Kidney (tissue), 14 donors: Measurements from ENCODE around the gene NCBP2L. TPM values are rescaled to one million over a fixed set of nuclear protein-coding genes. Genes with fewer than 3 reads are reported as not detected.

Experiments used
- DNase-seq, 5 donors: peaks; one replicate each; pipeline ENCODE4 v3.0.0-alpha.2; 2013 to 2020
- FAIRE-seq: peaks from 2 replicates; lab custom pipeline; 2012; peaks lifted over from hg19 to GRCh38; lab: Jason Lieb, UNC
- H3K27ac ChIP-seq, 2 donors: one replicate each; pipeline ENCODE4 v1.7.0; 2013; ENCODE audit warnings: low read depth in 2 of 2, low read length in 2 of 2, inconsistent platforms in 1 of 2
- H3K27me3 ChIP-seq: one replicate; pipeline ENCODE4 v1.7.1; 2013; ENCODE audit warnings: low read length, inconsistent platforms; ENCODE audit not compliant: control insufficient read depth, insufficient read depth
- H3K36me3 ChIP-seq, 3 donors: one replicate each; pipeline versions ENCODE4 v1.7.0 to v1.7.1; 2013; ENCODE audit warnings: low read length in 3 of 3, control low read depth in 1 of 3, inconsistent platforms in 1 of 3; ENCODE audit not compliant: insufficient read depth in 3 of 3, control insufficient read depth in 2 of 3
- H3K4me1 ChIP-seq, 3 donors: one replicate each; pipeline versions ENCODE4 v1.7.0 to v1.7.1; 2013; ENCODE audit warnings: low read length in 3 of 3, inconsistent platforms in 1 of 3, low read depth in 1 of 3; ENCODE audit not compliant: control insufficient read depth in 2 of 3, insufficient read depth in 2 of 3
- H3K4me3 ChIP-seq, 3 donors: one replicate each; pipeline versions ENCODE4 v1.7.0 to v1.8.1; 2013; ENCODE audit warnings: low read length in 3 of 3, control low read depth in 1 of 3, inconsistent platforms in 1 of 3
- H3K9ac ChIP-seq, 3 donors: one replicate each; pipeline versions ENCODE4 v1.7.0 to v1.7.1; 2013; ENCODE audit warnings: low read length in 3 of 3, control low read depth in 1 of 3, inconsistent platforms in 1 of 3
- H3K9me3 ChIP-seq, 3 donors: one replicate each; pipeline versions ENCODE4 v1.7.0 to v1.7.1; 2013; ENCODE audit warnings: low read length in 3 of 3, control low read depth in 1 of 3, inconsistent platforms in 1 of 3; ENCODE audit not compliant: control insufficient read depth in 2 of 3, insufficient read depth in 1 of 3
- intact Hi-C: fragments of 100-400 bp; cut with DNase I; formaldehyde crosslinking; loops from one replicate; pipeline ENCODE4 v1.11.1; 2022
- polyA plus RNA-seq: library from polyadenylated mRNA; stranded (reverse); fragments of 350-450 nt; fragmentation: Illumina TruSeq; extraction: RNeasy Lipid Tissue Mini Kit (QIAGEN cat#74804); gene quantifications from one replicate; pipeline ENCODE4 v1.2.3, GENCODE V29; 2014; ENCODE audit warnings: low read depth, low replicate concordance; ENCODE audit not compliant: insufficient read depth
- total RNA-seq: library from RNA; stranded (reverse); fragmentation: NEBNext Ultra II Directional; extraction: Animal tissue kit (Norgen Biotek cat#: 25700); gene quantifications from one replicate; pipeline ENCODE4 v1.2.1, GENCODE V29; 2021
- TF ChIP-seq, protein P1 (sequence below): IDR thresholded peaks from 3 replicates; pipeline ENCODE4 v1.5.1; 2012; ENCODE audit warnings: mild to moderate bottlenecking, moderate library complexity, borderline replicate concordance; ENCODE audit not compliant: insufficient read depth; ENCODE audit errors: extremely low read depth
- donor health status: control.
- donor health status: control.
- donor health status: control.
- donor health status: control.
- donor health status: control.
- donor health status: DM: yes; HTN: yes; CAD: no.
- donor health status: Normal renal cell carcinoma (clear cell type).

NCBP2L gene
- total and polyA plus RNA-seq, 2 donors from 2014 or later: not detected

DNA sequence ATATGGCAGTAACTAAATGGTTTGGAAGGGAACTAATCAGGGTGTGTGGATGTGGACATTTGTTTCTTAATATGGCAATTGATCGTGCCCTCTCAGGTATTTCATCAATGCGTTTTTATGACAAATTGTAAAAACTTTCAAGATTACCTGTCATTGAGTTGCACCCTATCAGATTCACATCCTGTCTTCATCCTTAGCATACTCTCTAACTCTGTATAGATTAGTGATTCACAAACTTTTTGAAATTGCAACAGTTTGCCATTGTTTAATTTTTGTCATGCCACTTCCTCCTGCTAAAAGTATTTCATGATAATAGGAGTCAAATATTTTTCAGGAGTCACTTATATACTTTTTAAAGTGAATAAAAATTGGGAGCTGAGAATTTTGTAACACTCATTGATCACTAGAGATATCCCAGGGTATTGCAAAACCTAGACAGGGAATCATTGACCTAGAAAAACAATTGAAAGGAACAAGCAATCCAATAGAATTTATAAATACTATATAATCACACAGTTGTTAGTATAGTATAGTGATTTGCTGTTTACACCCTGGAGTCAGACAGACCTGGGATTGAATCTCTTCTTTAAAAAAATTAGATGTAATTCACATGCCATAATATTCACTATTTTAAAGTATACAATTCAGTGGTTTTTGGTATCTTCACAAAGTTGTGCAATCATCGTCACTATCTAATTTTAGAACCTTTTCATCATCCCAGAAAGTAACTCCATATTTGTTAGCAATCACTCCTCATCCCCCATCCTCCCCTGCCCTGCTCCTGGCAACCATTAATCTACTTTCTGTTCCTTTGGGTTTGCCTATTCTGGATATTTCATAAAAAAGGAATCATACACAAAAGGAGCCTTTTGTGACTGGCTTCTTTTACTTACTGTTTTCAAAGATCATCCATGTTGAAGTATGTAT lies 57.0 kb downstream of the NCBP2L start:
- H3K9me3 ChIP-seq: no peaks in the 10 kb centered on the region
- H3K36me3 ChIP-seq: no peaks in the 10 kb centered on the region
- intact Hi-C loops: no loop called here
- H3K4me1 ChIP-seq: no peaks in the 10 kb centered on the region
- TF ChIP-seq, protein P1, sequence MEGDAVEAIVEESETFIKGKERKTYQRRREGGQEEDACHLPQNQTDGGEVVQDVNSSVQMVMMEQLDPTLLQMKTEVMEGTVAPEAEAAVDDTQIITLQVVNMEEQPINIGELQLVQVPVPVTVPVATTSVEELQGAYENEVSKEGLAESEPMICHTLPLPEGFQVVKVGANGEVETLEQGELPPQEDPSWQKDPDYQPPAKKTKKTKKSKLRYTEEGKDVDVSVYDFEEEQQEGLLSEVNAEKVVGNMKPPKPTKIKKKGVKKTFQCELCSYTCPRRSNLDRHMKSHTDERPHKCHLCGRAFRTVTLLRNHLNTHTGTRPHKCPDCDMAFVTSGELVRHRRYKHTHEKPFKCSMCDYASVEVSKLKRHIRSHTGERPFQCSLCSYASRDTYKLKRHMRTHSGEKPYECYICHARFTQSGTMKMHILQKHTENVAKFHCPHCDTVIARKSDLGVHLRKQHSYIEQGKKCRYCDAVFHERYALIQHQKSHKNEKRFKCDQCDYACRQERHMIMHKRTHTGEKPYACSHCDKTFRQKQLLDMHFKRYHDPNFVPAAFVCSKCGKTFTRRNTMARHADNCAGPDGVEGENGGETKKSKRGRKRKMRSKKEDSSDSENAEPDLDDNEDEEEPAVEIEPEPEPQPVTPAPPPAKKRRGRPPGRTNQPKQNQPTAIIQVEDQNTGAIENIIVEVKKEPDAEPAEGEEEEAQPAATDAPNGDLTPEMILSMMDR: no peak
- peak; percentile 70 for FAIRE-seq
- no peak overlapping the region for H3K4me3 ChIP-seq
- no peak for DNase-seq
- H3K27ac ChIP-seq: no peak overlapping the region
- peaks cover 2% of the 10 kb centered on the region for H3K27me3 ChIP-seq
- no peak overlapping the region for H3K9ac ChIP-seq

DNA sequence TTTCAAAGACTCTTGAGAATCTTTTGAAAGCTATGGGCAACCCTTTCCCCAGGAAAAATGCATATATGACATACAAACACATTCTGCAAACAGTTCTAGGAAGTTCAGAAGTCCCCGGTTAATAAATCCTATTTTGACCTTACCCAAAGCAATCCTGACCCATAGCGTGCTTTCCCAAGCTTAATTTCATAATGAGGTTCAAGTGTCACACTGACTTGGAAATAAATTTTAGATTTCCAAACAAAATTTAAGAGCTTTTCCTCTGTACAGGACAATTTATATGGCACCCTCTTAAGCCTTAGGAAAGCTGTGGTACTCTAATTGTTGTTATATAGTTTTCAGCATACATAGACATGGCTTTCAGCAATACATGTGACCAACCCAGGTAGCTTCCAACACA lies 59.4 kb downstream of the NCBP2L start:
- H3K36me3 ChIP-seq: peaks cover 0 to 7% (median 4%) of the 10 kb centered on the region in 3 donors
- no peak for DNase-seq
- FAIRE-seq: no peak
- TF ChIP-seq, protein P1: no peak
- H3K9ac ChIP-seq: no peak overlapping the region
- H3K27ac ChIP-seq: no peak overlapping the region
- H3K9me3 ChIP-seq: no peaks in the 10 kb centered on the region
- no peaks in the 10 kb centered on the region for H3K4me1 ChIP-seq
- intact Hi-C loops: no loop called here
- peaks cover 2% of the 10 kb centered on the region for H3K27me3 ChIP-seq
- H3K4me3 ChIP-seq: no peak overlapping the region

DNA sequence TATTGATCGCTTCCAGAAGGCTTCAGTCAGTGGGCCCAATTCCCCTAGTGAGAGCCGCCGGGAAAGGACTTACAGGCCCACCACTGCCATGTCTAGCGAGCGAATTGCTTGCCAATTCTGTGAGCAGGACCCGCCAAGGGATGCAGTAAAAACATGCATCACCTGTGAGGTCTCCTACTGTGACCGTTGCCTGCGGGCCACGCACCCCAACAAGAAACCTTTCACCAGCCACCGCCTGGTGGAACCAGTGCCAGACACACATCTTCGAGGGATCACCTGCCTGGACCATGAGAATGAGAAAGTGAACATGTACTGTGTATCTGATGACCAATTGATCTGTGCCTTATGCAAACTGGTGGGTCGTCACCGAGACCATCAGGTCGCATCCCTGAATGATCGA lies 63.4 kb downstream of the NCBP2L start:
- intact Hi-C loops: no loop called here

More for the DNA sequence above, 63.4 kb downstream of the NCBP2L start:
- TF ChIP-seq, protein P1: no peak
- peaks cover 0 to 7% (median 4%) of the 10 kb centered on the region in 3 donors for H3K36me3 ChIP-seq
- H3K27ac ChIP-seq: no peak overlapping the region
- H3K9me3 ChIP-seq: no peaks in the 10 kb centered on the region
- peaks cover 2% of the 10 kb centered on the region for H3K27me3 ChIP-seq
- H3K4me3 ChIP-seq: no peak overlapping the region
- no peaks in the 10 kb centered on the region for H3K4me1 ChIP-seq
- no peak for FAIRE-seq
- no peak for DNase-seq
- H3K9ac ChIP-seq: no peak overlapping the region
